ENCODE measurements around the gene PTH2.

PTH2 gene

DNA sequence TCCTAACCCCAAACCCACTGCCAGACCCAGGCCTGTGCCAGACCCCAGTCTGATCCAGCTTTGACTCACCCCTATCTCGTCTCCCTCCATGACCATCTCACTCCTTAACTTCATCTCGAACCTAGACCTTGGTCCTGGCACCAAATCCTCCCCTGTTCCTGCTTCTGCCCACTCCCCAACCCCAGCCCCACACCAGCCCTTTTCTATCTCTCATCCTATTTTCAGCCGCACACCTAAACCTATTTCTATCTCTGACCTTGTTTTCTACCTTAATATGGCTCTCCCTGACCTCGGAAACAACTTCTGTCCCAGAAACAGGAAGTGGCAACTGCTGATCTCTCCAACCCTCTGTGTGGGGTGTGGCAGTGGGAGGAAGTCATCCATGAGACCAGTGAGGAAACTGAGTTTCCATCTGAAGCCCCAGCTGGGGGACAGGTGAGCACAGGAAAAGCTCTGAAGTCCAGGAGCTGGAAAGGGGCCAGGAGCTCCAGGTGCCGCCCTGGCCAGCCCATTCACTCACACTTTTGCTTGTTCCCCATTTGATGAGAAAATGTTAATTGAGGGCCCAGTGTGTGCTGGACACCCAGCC lies 13.7 kb downstream of the PTH2 start:
- peak; percentile 79 for DNase-seq

DNA sequence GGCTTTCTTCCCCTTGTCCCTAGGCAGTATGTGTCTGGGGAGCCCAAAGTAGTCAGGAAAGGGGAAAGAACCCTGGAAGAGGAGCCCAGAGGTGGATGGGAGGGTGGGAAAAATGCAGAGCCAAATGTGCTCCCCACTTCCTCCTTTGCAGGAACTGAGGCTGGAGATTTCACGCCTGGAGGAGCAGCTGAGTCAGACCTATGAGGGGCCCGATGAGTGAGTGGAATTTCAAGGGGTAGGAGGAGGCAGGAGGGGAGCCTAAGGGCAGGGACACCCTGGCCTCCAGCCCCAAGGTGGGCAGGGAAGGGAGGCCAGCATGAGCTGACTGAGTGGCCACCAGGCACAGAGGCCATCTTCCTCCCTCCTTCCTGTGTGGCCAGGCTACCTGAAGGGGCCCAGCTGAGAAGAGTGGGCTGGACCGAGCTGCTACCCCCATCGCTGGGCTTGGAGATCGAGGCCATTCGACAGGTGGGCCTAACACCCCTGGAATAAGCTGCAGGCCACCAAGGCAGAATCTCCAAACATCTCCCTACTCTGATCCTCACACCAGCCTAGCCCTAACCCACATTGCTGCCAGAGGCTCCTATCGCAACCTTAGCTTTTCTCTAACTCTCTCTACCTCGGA lies 14.3 kb downstream of the PTH2 start:
- DNase-seq, result no peak

DNA sequence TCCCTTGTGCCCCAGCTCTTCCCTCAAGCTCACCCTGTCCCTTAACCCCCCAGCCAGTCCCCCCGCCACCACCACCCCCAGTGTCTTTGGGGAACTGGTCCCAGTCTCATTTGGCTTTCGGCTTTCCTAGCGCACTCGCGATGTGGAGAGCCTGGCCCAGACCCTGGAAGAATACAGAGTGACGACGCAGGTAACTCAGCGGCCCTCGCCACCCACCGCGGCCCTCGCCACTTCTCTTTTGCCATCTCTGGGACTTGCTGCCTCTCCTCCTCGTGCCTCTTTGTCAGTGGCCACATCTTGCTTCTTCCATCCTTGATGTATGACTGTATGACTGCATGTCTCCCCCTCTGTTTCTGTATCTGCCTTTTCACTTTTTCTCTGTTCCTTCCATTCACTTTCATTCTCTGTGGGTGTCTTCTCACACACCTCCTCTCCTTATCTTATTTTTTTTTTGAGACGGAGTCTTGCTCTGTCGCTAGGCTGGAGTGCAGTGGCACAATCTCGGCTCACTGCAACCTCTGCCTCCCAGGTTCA lies 15.7 kb downstream of the PTH2 start:
- DNase-seq, result no peak

DNA sequence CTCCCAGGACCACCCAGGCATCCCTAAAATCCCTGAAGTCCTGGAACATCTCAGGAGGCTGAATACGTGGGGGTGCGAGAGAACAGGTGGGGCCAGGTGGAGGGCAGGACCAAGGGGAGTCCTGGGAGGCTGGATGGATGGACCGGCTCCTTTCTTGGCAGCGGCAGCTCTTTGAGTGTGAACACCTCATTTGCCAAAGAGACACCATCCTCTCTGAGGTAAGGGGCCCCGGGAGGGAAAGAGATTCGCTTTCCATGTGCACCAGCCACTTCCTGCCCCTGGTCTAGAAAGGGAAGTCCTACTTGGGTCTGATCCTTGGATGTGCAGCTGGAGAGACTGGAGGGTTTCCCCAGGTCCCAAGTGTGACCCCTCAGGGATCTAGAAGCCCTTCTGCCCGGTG lies 16.2 kb downstream of the PTH2 start:
- no peak for DNase-seq

DNA sequence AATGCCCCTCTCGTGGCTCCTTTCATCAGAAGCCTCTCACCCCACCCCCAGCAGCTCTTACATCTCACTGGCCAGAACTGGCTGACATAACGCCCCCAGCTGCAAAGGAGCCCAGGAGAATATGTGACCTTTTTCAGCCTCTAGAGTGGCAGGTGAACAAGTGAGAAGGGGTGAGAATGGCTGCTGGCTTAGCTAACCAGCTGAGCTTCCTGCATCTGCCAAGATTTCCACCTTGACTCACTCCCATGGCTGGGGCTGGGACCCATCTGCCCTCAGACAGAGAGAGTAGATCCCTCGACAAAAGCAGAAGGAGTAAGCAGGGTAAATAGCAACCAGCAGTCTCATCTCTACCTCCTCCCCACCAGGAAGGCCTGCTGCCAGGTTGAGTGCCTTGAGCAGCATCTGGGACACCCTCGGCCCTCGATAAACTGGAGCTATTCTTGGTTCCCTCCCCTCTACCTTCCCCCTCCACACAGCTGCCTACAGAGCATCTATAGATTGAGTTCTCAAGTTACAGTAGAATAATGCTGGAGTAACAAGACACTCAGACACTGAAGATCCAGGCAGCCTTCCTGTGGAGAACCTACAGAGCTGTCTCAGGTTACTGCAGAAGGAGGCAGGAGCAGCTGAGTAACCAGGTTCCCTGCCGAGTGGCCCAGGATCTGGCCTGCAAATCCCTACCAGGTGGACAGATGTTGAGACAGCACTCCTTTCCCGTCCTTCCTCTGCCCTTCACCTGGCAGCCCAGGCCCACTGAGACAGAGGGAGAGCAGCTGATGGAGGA lies 19.6 kb downstream of the PTH2 start:
- DNase-seq, result no peak

DNA sequence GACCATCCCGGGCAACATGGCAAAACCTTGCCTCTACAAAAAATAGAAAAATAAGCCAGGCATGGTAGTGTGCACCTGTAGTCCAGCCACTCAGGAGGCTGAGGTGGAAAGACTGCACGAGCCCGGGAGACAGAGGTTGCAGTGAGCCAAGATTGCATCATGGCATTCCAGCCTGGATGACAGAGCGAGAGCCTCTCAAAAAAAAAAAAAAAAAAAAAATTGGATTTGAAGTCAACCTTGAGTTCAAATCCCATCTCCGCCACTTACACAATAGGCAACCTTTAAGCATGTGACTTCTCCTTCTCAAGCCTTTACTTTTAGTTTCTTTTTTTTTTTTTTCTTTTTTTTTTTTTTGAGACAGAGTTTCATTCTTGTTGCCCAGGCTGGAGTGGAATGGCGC lies 23.2 kb downstream of the PTH2 start:
- no peak for DNase-seq

DNA sequence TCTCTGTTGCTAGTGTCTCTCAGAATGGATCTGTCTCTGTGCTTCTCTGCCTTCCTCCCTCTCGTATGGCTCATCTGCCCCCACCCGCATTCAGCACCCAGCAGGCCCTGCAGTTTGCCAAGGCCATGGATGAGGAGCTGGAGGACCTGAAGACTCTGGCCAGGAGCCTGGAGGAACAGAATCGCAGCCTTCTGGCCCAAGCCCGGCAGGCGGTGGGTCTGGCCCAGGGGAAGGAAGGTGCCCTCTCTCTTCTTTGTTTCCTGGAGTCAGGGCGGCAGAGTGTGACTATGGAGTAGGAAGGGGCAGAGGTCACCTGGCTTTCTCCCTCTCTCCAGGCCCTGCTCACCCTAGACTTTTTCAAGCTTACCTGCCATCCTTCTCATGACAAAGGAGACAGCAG lies 24.3 kb downstream of the PTH2 start:
- DNase-seq, result no peak

DNA sequence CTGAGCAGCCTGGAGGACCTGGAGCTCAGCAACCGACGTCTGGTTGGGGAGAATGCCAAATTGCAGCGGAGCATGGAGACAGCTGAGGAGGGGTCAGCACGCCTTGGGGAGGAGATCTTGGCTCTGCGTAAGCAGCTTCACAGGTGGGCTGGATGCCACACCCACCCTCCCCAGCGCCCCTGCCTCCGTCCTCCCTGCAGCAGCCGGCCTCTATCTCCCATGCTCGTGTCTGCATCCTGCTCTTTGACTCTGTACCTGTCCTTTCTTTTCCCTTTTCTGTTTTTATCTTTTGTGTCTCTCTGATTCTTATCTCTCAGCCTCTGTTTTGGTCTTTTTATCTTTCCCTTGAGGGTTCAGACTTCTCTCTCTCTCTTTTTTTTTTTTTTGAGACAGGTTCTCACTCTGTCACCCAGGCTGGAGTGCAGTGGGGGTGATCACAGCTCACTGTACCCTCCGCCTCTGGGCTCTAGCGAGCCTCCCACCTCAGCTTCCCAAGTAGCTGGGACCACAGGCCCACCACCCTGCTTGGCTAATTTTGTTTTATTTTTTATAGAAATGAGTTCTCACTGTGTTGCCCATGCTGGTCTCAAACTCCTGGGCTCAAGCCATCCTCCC lies 25.1 kb downstream of the PTH2 start:
- no peak for DNase-seq

DNA sequence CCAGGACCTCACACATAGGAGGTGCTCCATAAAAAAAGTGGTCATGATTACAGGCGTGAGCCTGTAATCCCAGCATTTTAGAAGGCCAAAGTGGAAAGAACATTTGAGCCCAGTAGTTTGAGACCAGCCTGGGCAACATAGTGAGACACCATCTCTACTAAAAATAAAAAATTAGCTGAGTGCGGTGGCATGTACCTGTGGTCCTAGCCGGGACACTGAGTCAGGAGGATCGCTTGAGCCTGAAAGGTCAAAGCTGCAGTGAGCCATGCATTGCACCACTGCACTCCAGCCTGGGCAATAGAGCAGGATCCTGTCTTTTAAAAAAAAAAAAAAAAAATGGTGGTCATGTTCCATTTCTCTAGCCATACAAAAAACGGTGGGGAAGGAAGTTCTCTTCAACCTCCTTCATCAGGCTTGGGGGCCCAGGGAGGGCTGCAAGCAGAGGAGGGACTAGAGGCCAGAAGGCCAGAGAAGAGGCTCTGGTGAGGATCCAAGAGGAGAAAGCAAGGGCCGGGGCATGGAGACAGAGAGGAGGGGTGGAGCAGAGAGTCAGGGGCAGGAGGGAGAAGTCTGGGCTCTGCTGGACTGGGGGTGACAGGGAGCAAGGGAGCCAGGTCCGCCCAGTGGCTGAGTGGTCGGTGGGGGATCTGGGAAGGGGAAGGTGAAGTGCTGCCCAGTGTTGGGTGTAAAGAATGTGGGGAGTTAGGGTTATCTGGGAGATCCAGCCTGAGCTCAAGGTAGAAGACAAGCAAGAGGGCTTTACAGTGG lies 26.3 kb downstream of the PTH2 start:
- DNase-seq, result no peak

DNA sequence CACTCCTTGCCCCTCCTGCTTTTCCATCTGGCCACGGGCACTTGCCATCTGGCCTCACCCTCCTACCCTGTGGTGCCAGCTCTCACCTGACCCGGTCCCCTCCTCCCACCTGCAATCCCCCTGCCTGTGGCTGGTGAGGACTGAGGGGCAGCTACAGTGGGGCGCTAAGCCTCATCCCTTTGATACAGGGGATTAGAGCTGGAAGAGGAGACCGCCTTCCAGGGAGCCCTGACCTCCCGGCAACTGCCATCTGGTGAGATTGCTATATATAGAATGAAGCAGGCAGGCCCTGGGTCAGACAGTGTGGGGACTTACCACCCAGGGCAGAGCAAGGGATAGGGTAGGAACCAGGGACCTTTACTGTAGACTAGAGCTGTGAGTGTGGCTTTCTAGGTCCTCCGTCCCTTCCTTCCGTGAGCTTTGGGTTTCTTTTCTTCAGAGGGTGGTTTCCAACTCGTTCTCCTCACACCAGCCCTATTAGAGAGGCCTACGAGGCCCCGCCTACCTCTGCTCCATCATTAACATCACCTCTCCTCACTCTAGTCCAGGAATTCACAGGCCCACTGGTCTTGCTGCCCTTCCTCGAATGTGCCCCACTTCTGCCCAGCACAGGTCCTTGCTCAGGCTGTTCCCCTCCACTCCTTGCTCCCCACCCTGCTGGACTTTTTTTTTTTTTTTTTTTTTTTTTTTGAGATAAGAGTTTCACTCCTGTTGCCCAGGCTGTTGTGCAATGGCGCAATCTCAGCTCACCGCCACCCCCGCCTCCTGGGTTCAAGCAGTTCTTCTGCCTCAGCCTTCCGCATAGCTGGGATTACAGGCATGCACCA lies 27.4 kb downstream of the PTH2 start:
- no peak for DNase-seq

DNA sequence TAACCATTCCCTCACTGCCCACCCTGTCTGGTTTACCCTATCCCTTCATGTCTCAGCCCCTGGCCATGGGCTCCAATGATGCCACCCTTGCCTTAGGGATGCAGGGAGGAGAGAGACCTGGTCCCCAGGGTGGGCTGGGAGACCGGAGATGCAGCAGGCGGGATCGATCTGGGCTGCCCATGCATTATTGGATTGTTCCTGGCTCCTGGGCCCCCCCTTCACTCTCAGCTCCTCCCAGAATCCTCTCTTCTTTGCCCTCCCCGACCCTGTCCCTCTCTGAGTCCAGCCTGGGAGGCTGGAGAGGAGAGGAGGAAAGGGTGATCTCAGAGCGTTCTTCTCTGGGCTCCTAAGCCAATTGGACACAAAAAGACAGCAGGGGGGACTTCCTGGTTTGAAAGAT lies 29.4 kb downstream of the PTH2 start:
- DNase-seq, result no peak

DNA sequence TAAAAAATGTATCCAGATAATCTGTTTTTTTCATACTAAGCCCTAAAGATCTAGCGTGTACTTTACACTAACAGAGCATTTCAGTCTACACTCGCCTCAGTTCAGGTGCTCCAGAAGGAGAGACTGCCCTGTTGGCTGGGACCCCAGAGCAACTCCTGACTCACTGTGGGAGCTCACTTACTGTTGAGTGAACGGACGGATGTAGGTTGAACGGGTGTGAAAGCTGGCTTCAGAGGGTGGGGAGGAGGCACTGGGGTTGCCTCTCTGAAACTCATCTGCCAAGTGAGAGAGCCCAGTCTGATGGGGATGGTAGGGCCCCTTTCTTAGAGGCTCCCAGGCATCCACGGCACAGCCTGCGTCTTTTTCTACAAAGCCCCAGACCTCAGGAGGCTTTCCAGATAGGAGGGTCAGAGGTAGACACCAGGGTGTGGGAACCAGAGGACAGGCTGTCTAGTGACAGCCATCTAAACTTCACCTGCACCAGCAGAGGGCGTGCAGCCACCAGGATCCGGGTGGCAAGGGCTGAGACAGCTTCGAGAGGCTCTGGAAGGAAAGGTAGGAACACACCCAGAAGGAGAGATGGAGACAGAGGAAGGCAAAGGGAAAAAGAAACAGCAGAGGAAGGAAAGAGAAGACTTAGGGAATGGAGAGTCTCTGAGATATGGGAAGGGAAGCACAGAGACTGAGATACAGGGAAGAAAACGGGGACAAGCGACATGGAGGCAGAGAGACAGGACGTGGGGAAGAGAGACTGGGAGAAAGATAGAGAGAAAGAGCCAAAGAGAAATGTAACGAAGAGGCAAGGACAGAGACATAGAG lies 31.5 kb downstream of the PTH2 start:
- DNase-seq, result peak; percentile 88

DNA sequence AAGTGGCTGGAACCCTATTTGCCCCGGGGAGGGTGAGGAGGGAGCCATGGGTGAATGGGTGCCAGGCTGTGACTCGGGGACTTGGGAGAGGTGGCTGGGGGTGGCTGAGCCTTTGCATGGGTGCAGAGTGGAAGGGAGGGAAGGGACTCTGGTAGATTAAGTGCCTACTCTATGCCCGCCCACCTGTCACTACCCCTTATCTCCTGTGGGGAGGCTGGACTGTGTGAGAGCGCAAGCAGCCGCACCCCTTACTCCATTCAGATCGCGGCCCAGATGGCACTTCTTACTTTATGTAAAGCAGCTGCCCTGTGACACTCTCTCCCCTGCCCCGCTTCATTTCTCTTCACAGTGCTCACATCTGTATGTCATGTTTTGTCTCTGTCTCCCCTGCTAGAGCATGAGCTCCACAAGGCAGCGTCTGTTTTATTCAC lies 32.3 kb downstream of the PTH2 start:
- DNase-seq, result no peak

DNA sequence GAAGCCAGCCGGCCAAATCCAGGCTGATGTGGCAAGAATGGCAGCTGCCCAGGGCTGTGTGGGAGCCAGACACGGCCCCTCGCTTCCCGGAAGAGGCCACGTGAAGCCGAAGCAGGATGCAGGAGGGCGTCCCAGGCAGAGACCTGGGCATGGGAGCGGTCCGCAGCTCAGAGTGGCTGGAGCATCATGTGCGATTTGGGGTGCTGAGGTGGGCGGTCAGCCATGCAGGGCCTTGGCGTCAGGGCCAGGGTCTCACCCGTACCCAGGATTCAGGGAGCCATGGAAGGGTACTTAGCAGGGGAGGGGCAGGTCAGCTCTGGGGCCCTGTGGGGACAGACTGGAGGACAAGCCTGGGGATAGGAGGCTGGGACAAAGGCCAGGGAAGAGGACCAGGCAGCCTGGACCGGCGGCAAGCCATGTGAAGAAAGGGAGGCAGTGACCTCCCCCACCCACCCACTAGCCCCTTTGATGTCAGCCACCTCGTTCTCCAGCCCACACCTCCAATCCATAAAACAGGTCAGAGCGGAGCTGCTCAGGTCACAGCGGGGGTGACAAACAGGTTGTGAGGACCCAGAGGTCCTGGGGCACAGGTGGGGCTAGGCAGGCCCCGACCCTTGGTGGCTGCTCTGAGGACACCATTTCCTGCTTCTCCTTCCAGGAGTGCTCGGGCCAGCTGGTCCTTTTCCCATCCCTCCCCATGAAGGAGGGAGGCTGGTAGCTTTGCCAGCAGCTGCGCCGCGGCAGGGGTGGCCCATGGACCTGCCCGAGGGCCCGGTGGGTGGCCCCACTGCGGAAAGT lies 32.9 kb downstream of the PTH2 start:
- no peak for DNase-seq

DNA sequence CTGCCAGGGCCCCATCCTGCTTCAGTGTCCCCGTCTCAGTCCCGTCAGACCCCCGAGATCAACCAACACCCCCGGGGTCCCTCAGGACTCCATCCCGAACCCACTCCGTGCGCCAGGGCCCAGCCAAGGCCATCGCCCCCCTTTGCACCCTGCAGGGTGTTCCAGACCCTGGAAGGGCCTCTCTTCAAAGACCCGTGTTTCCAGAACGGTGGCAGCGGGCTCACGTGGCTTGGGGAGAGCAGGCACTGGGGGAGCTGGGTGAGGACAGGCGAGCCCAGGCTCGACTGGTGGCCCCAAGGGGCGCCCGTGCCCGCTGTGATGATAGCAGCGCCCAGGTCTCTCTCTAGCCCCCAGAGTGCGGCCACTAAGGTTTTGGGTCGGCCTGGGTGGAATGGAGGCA lies 33.8 kb downstream of the PTH2 start:
- no peak for DNase-seq

DNA sequence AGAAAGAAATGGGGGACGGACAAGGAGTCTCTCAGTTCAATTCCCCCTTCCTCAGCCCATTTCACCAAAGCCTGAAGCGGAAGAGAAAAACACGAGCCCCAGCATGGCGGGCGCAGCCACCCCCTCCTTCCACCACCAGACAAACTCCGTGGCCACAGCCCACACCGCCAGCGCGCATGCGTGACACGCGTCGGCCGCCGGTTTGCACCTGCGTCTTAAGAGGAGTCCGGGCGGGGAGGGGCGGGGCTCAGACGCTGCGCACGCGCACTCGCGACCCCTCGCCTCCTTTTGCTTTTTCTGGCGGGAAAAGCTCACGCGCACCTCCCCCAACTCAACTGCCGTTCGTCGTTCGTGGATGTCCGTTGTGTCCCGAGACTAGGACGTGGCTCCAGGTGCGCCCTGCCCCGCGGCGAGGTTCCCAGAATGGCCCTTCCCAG lies 35.3 kb downstream of the PTH2 start, which contains the start of gene KASH5:
Gene KASH5, plus strand, starts transcription at position 314 of the 437 bp plus-strand sequence. CDS start 2,635 bp downstream, outside the sequence.
- no peak for DNase-seq

DNA sequence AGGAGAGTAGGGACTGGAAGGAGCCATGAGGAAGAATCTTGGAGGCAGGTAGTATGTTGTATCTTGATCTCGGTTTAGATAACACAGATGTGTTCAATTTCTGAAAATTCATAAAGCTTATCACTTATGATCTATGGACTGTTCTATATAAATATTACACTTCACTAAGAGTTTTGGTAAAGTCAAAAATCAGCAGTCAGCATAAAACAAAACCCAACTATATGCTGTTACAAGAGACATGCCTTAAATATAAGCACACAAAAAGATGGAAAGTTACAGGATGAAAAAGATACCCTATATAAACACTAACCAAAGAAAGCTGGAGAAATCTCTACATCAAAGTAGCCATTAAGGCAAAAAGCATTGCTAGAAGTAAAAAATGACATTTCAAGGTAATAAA lies 39.6 kb downstream of the PTH2 start:
- DNase-seq, result no peak

DNA sequence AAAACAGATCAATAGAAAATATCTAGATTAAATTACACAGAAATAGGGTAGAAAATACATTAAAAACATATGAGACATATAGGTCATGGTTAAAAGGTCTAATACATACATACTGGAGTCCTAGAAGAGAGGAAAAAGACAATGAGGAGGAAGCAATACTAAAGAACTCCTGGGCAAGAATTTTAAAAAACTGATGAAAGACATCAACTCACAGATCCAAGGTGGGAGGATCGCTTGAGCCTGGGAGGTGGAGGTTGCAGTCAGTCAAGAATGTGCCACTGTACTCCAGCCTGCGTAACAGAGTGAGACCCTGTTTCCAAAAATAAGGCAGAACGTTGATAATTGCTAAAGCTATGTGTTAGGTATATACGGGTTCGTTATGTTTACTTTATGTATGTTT lies 40.6 kb downstream of the PTH2 start:
- DNase-seq, result no peak

DNA sequence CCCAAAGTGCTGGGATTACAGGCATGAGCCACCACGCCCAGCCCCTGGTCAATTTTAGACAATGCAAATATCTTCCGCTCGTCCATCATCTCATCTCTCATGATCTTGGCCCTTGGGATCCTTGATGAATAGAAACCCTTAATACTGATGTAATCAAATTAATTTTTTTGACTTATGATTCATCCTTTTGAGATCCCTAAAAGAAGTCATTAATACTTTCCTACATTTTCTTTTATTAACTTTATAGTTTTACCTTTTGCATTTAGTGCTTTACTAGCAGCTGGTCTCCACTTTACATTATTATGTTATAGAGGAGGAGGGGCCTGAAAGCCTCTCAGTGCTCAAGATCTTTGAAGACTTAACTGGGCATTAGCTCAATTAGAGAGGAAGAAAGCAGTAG lies 42.9 kb downstream of the PTH2 start:
- no peak for DNase-seq

DNA sequence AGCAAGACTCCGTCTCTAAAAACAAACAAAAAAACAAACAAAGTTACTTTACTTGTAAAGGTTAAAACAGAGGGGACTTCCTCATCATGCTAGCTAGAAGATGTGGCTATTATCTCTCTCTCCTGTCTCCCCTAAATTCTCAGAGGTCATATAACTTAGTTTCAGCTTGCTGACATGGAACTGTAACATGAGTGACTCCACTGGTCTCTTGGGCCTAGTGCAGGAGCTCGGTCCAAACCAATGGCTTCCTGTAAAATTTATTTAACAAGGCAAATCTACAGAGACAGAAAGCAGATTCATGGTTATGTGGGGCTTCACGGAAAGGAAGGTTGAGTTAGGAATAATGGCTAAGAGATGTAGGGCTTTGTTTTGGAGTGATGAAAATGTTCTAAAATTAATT lies 44.7 kb downstream of the PTH2 start:
- no peak for DNase-seq

All from OCI-M1 (cell line).